Vagina (tissue), 2 donors: ENCODE results near the gene RNF43. TPM values are rescaled to one million over a fixed set of nuclear protein-coding genes. Genes with fewer than 3 reads are reported as not detected.

Experiments used
- DNase-seq, 2 donors: peaks; one replicate each; pipeline ENCODE4 v3.0.0-alpha.2; 2017; ENCODE audit errors: extremely low spot score in 2 of 2
- H3K27ac ChIP-seq: fragments of 200-600 bp; sonication (generic); one replicate; pipeline ENCODE4 v1.5.1; 2019
- H3K27me3 ChIP-seq: fragments of 200-600 bp; sonication (generic); one replicate; pipeline ENCODE4 v1.5.1; 2019
- H3K36me3 ChIP-seq, 2 donors: fragments of 200-600 bp; sonication (generic); one replicate each; pipeline ENCODE4 v1.5.1; 2017 to 2019
- H3K4me1 ChIP-seq: fragments of 200-600 bp; sonication (generic); one replicate; pipeline ENCODE4 v1.5.1; 2019
- H3K4me3 ChIP-seq, 2 donors: fragments of 200-600 bp; sonication (generic); 1 replicate in 1 of 2; 2 replicates in 1 of 2; pipeline ENCODE4 v1.5.1; 2016 to 2019
- H3K9me3 ChIP-seq: fragments of 200-600 bp; sonication (generic); one replicate; pipeline ENCODE4 v1.5.1; 2019
- POLR2A ChIP-seq, 2 donors: fragments of 450-650 bp; IDR thresholded peaks; one replicate each; pipeline ENCODE4 v1.6.1; 2017; ENCODE audit warnings: antibody characterized with exemption in 2 of 2, mild to moderate bottlenecking in 2 of 2, moderate library complexity in 2 of 2
- POLR2AphosphoS5 ChIP-seq, 2 donors: sonication (generic); formaldehyde crosslinking; IDR thresholded peaks; one replicate each; pipeline ENCODE4 v1.9.0; 2017; ENCODE audit warnings: antibody characterized with exemption in 2 of 2, mild to moderate bottlenecking in 2 of 2, low read depth in 1 of 2; ENCODE audit not compliant: insufficient read depth in 1 of 2
- intact Hi-C: fragments of 100-400 bp; cut with DNase I; formaldehyde crosslinking; loops from one replicate; pipeline ENCODE4 v1.15.1; 2023
- total RNA-seq: library from RNA; depleted of rRNA; stranded (reverse); fragments of >200 nt; gene quantifications from one replicate; pipeline ENCODE4 v1.2.3, GENCODE V29; 2016
- TF ChIP-seq, protein P1 (sequence below), 3 experiments: fragments of 450-650 bp in 2 of 3; fragments of 200-600 bp in 1 of 3; sonication (generic) in 1 of 3; IDR thresholded peaks; one replicate each; pipeline ENCODE4 v1.5.1; 2017 to 2019; ENCODE audit warnings: antibody characterized with exemption in 3 of 3, mild to moderate bottlenecking in 2 of 3, moderate library complexity in 2 of 3

Gene RNF43
- total RNA-seq, 1 donor from 2014 or later: 27.7 TPM

DNA sequence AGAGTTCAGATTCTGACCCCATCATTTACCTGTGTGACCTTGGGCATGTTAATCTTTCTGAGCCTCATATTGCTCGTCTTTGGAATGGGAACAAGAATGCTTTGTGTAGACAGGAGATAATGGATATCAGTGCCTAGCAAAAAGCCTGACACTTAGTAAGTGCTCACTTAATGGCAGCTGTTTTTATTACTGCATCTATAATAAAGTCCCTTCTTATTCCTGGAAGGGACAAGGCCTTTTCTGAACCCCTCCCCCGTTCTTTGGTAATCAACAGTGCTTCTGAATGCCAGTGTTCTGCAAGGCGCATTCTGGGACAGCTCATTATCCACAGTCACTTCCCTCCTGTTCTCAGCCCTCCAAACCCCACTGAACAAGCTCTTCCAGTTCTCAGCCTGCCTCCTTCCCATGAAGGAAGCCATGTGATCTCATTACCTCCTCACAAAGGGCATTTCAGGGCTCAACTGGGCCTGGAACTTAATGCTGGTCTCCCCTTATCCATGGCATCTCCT lies 40.2 kb downstream of the RNF43 start:
- Histone ChIP-seq H3K27ac (no peak overlapping the region), H3K27me3 (no peaks in the 10 kb centered on the region), H3K36me3 (no peaks in the 10 kb centered on the region), H3K9me3 (no peaks in the 10 kb centered on the region), H3K4me3 (no peak overlapping the region), H3K4me1 (peaks cover 9% of the 10 kb centered on the region)
- TF ChIP-seq POLR2AphosphoS5 (IDR thresholded peaks at IDR 0.05; ENCODE audit: insufficient read depth in 1 of 2, low read depth in 1 of 2): peak in 1 of 2 donors; percentile 43
- TF ChIP-seq, protein P1, sequence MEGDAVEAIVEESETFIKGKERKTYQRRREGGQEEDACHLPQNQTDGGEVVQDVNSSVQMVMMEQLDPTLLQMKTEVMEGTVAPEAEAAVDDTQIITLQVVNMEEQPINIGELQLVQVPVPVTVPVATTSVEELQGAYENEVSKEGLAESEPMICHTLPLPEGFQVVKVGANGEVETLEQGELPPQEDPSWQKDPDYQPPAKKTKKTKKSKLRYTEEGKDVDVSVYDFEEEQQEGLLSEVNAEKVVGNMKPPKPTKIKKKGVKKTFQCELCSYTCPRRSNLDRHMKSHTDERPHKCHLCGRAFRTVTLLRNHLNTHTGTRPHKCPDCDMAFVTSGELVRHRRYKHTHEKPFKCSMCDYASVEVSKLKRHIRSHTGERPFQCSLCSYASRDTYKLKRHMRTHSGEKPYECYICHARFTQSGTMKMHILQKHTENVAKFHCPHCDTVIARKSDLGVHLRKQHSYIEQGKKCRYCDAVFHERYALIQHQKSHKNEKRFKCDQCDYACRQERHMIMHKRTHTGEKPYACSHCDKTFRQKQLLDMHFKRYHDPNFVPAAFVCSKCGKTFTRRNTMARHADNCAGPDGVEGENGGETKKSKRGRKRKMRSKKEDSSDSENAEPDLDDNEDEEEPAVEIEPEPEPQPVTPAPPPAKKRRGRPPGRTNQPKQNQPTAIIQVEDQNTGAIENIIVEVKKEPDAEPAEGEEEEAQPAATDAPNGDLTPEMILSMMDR (IDR thresholded peaks at IDR 0.05): no peak
- intact Hi-C loops: no loop called here
- no peak for DNase-seq

DNA sequence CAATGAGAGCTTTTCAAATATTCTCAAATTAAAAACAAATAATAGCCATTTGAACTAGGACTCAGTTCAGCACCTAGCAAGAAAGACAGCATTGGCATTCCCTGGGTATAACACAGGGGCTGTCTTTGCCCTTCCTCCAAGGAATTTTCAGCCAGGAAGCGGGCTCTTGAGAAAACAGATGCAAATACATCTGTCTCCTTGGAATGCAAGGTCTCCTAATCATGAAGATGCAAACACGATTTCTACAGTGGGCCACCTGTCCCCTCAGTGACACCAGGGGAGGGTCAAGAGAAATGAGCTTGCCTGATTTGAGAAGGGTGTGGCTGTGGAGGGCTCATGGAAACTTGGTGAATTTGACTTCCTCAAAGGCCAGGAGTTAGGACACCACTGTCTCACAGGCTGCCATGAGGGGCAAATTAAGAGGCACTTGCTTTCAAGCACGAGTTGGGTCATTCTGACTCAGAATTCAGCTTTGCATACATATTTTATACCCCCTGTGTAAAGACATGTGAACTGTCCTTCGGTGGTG lies 40.8 kb downstream of the RNF43 start:
- Histone ChIP-seq H3K36me3 (no peaks in the 10 kb centered on the region), H3K27me3 (no peaks in the 10 kb centered on the region), H3K4me3 (no peak overlapping the region), H3K27ac (no peak overlapping the region), H3K4me1 (peaks cover 3% of the 10 kb centered on the region), H3K9me3 (no peaks in the 10 kb centered on the region)
- no peak for DNase-seq
- TF ChIP-seq, protein P1 (IDR thresholded peaks at IDR 0.05): no peak
- TF ChIP-seq POLR2AphosphoS5 (IDR thresholded peaks at IDR 0.05; ENCODE audit: insufficient read depth in 1 of 2, low read depth in 1 of 2): no peak
- intact Hi-C loops: no loop called here

DNA sequence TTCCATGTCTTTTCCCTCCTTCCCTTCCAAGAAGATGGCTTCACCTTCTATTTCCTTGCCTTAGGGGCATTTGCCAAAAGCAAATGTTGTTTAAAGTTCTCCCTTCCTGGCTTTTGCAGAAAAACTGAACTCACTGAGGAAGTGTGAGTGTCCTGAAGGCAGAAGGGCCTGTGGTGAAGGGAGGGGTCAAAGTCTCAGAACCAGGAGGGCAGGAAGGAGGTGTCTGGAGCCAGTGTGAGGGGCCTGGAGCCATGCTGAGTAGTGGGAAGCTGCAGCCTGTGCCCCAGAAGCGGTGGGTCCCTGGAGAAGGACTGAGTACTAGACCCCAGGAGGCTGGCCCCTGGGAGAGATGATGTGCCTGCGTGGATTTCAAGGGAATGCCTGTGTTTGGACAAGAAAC lies 41.5 kb downstream of the RNF43 start:
- Histone ChIP-seq H3K4me3 (no peak overlapping the region), H3K4me1 (no peaks in the 10 kb centered on the region), H3K27me3 (no peaks in the 10 kb centered on the region), H3K9me3 (no peaks in the 10 kb centered on the region), H3K27ac (no peak overlapping the region), H3K36me3 (no peaks in the 10 kb centered on the region)
- intact Hi-C loops: no loop called here
- TF ChIP-seq, protein P1 (IDR thresholded peaks at IDR 0.05): no peak
- TF ChIP-seq POLR2A (IDR thresholded peaks at IDR 0.05) (no peak), POLR2AphosphoS5 (IDR thresholded peaks at IDR 0.05; ENCODE audit: insufficient read depth in 1 of 2, low read depth in 1 of 2) (no peak)
- DNase-seq: peak in 1 of 2 donors; percentile 56

DNA sequence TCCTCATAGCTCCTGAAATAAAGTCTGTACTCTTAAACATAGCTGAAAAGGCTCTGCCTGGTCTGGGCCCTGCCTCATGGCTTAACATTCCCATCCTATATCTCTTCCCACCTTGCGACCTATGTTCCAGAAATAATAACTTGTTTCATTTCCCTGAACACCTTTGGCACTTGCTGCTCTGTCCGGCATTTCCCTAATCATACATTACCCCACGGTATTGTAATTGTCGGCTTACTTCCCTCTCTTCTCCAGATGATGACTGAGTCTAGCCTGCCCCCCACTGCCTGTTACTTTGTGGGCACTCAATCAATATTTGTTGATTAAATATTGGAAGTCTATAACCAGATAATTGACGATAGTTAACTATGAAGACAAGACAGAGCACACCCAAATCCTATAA lies 42.1 kb downstream of the RNF43 start:
- Histone ChIP-seq H3K4me1 (no peaks in the 10 kb centered on the region), H3K27ac (no peak overlapping the region), H3K27me3 (no peaks in the 10 kb centered on the region), H3K4me3 (no peak overlapping the region), H3K36me3 (no peaks in the 10 kb centered on the region), H3K9me3 (no peaks in the 10 kb centered on the region)
- no peak for DNase-seq
- intact Hi-C loops: no loop called here
- TF ChIP-seq, protein P1 (IDR thresholded peaks at IDR 0.05): no peak
- TF ChIP-seq POLR2AphosphoS5 (IDR thresholded peaks at IDR 0.05; ENCODE audit: insufficient read depth in 1 of 2, low read depth in 1 of 2) (no peak), POLR2A (IDR thresholded peaks at IDR 0.05) (no peak)

DNA sequence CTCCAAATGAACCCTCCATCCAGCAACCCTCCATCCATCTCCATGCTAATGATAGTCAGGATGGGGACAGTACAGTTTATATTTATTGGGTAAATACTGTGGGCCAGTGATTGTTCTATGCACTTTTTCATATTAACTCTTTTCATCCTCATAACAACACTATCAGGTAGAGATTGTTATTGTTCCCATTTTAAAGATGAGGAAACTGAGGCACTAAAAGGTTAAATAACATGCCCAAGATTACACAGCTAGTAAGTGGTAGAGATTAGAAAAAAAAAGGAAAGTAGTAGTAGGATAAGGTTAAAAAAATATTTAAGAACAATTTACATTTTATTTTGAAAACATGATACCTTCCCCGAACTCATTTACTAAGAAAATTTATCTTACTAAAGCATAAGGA lies 43.4 kb downstream of the RNF43 start:
- Histone ChIP-seq H3K27ac (no peak overlapping the region), H3K36me3 (no peaks in the 10 kb centered on the region), H3K4me3 (no peak overlapping the region), H3K27me3 (no peaks in the 10 kb centered on the region), H3K9me3 (no peaks in the 10 kb centered on the region), H3K4me1 (no peaks in the 10 kb centered on the region)
- intact Hi-C loops: no loop called here
- no peak for DNase-seq
- TF ChIP-seq POLR2A (IDR thresholded peaks at IDR 0.05) (no peak), POLR2AphosphoS5 (IDR thresholded peaks at IDR 0.05; ENCODE audit: insufficient read depth in 1 of 2, low read depth in 1 of 2) (no peak)
- TF ChIP-seq, protein P1 (IDR thresholded peaks at IDR 0.05): no peak
